Common myeloid progenitor, CD34-positive (primary cell): Measurements from ENCODE around the gene NAP1L5.

ENCODE experiments used
- CTCF ChIA-PET: fragments of 350-600 bp; sonication (Branson Sonifier 250); formaldehyde crosslinking; loops from one replicate; lab custom pipeline; 2021; ENCODE audit warnings: antibody characterized with exemption; lab: Charles Lee
- POLR2A ChIA-PET: fragments of 350-600 bp; sonication (Branson Sonifier 250); formaldehyde crosslinking; loops from one replicate; lab custom pipeline; 2021; ENCODE audit warnings: antibody characterized with exemption; lab: Charles Lee
- DNase-seq, 3 donors: peaks; one replicate each; pipeline versions ENCODE4 v3.0.0 to v3.0.0-alpha.2; 2013
- H3K27ac ChIP-seq, 2 experiments: 1 replicate in 1 of 2; 2 replicates in 1 of 2; pipeline ENCODE4 v1.7.0; 2013; ENCODE audit warnings: inconsistent platforms in 2 of 2, low read length in 2 of 2, mild to moderate bottlenecking in 2 of 2, low read depth in 1 of 2, moderate library complexity in 1 of 2; ENCODE audit not compliant: severe bottlenecking in 2 of 2, insufficient read depth in 1 of 2, poor library complexity in 1 of 2
- H3K27me3 ChIP-seq, 5 experiments: replicated peaks in 2 of 5; 1 replicate in 3 of 5; 2 replicates in 2 of 5; pipeline versions ENCODE4 v1.6.1 to v1.7.0; 2013; ENCODE audit warnings: low read length in 4 of 5, mild to moderate bottlenecking in 2 of 5, moderate library complexity in 2 of 5, inconsistent platforms in 1 of 5; ENCODE audit not compliant: insufficient read depth in 5 of 5, control insufficient read depth in 4 of 5
- H3K36me3 ChIP-seq, 4 experiments: 1 replicate in 2 of 4; 2 replicates in 2 of 4; pipeline versions ENCODE4 v1.6.1 to v1.7.0; 2013; ENCODE audit warnings: low read length in 3 of 4, control low read depth in 1 of 4, mild to moderate bottlenecking in 1 of 4; ENCODE audit not compliant: control insufficient read depth in 4 of 4, insufficient read depth in 4 of 4
- H3K4me1 ChIP-seq, 4 experiments: 1 replicate in 3 of 4; 2 replicates in 1 of 4; pipeline versions ENCODE4 v1.6.1 to v1.7.1; 2013; ENCODE audit warnings: low read length in 3 of 4, mild to moderate bottlenecking in 3 of 4, control low read depth in 1 of 4, inconsistent platforms in 1 of 4, moderate library complexity in 1 of 4; ENCODE audit not compliant: control insufficient read depth in 4 of 4, insufficient read depth in 4 of 4; ENCODE audit errors: control extremely low read depth in 1 of 4
- H3K4me3 ChIP-seq, 7 experiments: 1 replicate in 4 of 7; 2 replicates in 3 of 7; pipeline versions ENCODE4 v1.5.1 to v1.7.0; 2013; ENCODE audit warnings: mild to moderate bottlenecking in 7 of 7, low read length in 6 of 7, moderate library complexity in 6 of 7, inconsistent platforms in 2 of 7, low read depth in 2 of 7, control low read depth in 1 of 7; ENCODE audit not compliant: insufficient read depth in 4 of 7, control insufficient read depth in 1 of 7; ENCODE audit errors: extremely low read depth in 1 of 7
- H3K9me3 ChIP-seq, 5 experiments: 1 replicate in 4 of 5; 2 replicates in 1 of 5; pipeline versions ENCODE4 v1.6.1 to v1.7.1; 2013; ENCODE audit warnings: low read length in 4 of 5, mild to moderate bottlenecking in 2 of 5, inconsistent platforms in 1 of 5, low read depth in 1 of 5, moderate library complexity in 1 of 5; ENCODE audit not compliant: control insufficient read depth in 4 of 5, insufficient read depth in 2 of 5; ENCODE audit errors: control extremely low read depth in 1 of 5
- WGBS: methylation state at CpG from one replicate; pipeline ENCODE4 v1.1.5; 2013; ENCODE audit not compliant: insufficient coverage; 5-methylcytosine and 5-hydroxymethylcytosine counted together

The NAP1L5 gene

DNA sequence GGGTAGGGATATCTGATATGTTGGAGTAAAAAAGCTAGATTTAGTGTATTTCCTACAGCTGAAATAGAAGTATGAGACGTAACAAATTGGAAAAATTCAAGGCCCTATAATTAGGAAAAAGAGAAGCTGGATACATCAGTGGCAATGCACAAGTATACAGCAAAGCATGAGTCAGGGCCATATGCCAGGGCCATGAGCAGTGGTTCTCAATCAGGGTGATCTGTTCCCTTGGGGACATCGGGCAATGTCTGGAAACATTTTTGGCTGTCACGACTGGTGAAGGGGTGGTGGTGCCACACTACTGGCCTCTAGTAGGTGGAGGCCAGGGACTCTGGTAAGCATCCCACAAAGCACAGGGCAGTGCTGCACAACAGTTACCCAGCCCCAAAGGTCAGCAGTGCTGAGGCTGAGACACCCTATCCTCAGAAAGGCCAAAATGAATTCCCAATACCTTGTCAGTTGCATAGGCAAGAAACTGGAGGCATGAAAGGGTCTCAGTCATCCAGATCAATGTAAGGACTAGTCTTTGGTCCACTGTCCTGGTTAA, 36.8 kb upstream of the NAP1L5 start:
- no peak for DNase-seq
- ChIA-PET CTCF (interaction anchor here (1.0 kb wide), 1 partner anchor 12 kb away, joined by 3 read pairs; no protein-coding TSS in a partner anchor), POLR2A (no interaction called here)
- H3K27ac ChIP-seq: no peak overlapping the region
- H3K4me1 ChIP-seq: peaks cover 3 to 44% (median 22%) of the 10 kb centered on the region in 4 experiments
- peaks cover 3 to 21% (median 9%) of the 10 kb centered on the region in 4 experiments for H3K36me3 ChIP-seq
- H3K27me3 ChIP-seq: no peaks in the 10 kb centered on the region
- 69% methylated on average over 3 of the region's 3 CpGs for WGBS
- H3K4me3 ChIP-seq: no peak overlapping the region
- H3K9me3 ChIP-seq: no peaks in the 10 kb centered on the region

DNA sequence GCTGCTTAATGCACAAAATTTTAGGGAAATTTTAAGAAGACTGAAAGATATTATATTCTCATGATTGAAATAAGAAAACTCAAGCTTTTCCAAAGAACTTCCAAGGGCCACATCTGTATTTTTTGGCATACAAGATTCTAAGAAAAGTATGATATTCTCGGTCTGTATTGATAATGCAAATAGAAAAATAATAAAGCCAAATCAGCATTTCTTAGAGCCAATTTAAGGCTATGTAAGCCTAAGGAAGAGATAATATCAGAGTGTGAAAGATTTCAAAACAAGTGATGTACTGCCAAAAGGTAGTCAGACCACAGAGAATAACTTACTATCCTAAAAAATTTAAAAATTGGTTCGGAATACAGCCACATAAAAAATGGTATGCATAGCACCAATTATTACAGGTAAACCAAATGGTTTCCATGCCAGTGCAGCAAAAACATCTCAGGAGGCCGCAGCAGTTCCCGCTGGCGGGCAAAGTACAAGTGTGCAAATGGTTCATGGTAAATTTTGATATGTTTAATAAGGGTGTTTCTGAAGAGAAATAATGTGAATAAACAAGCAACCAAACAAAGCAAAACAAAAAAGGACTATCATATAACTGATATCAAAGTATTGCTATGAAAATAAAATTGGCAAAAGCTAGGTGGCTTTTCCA, 35.2 kb upstream of the NAP1L5 start:
- ChIA-PET CTCF (interaction anchor here (0.6 to 1.7 kb wide), 3 partner anchors 10 to 593 kb away, joined by 3 to 6 read pairs (median 4); no protein-coding TSS in a partner anchor), POLR2A (interaction anchor here (0.7 kb wide), 1 partner anchor 12 kb away, joined by 6 read pairs; no protein-coding TSS in a partner anchor)
- H3K9me3 ChIP-seq: no peaks in the 10 kb centered on the region
- H3K27ac ChIP-seq: no peak overlapping the region
- no peaks in the 10 kb centered on the region for H3K27me3 ChIP-seq
- H3K4me1 ChIP-seq: peaks cover under 1 to 42% (median 15%) of the 10 kb centered on the region in 4 experiments
- no CpG with 5 or more reads among the region's 5 CpGs for WGBS
- no peak overlapping the region for H3K4me3 ChIP-seq
- H3K36me3 ChIP-seq: peaks cover 8 to 23% (median 13%) of the 10 kb centered on the region in 4 experiments
- no peak for DNase-seq

DNA sequence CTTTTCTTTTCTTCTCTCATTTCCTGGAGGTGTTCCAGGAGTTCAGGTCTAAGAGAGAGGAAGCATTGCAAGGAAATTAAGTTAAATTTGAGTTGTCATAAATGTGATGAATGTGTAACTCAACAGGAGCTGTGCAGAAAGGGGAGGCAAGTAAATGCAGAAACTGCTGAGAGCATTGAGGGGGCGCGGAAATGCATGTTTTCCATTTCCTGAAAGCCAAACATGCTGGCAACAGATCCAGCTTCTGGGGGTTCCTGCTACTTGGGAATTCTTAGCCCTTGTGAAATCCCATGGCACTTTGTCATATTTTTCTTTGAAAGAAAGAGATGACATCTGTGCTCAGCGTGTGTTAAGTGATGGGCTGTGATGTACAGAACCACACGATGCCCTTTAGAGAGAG, 33.8 kb upstream of the NAP1L5 start:
- peaks cover 12 to 35% (median 22%) of the 10 kb centered on the region in 4 experiments for H3K36me3 ChIP-seq
- H3K9me3 ChIP-seq: no peaks in the 10 kb centered on the region
- peaks cover 0 to 33% (median 6%) of the 10 kb centered on the region in 4 experiments for H3K4me1 ChIP-seq
- WGBS: 10% methylated on average over 2 of the region's 4 CpGs
- DNase-seq: peak in 2 of 3 donors; percentile 43 to 55
- H3K27me3 ChIP-seq: no peaks in the 10 kb centered on the region
- H3K4me3 ChIP-seq: no peak overlapping the region
- CTCF ChIA-PET: interaction anchor here (1.6 to 2.4 kb wide), 4 partner anchors 9 to 60 kb away, joined by 3 to 7 read pairs (median 4); no protein-coding TSS in a partner anchor
- H3K27ac ChIP-seq: no peak overlapping the region
- POLR2A ChIA-PET: interaction anchor here (0.6 kb wide), 1 partner anchor 92 kb away, joined by 3 read pairs; no protein-coding TSS in a partner anchor

DNA sequence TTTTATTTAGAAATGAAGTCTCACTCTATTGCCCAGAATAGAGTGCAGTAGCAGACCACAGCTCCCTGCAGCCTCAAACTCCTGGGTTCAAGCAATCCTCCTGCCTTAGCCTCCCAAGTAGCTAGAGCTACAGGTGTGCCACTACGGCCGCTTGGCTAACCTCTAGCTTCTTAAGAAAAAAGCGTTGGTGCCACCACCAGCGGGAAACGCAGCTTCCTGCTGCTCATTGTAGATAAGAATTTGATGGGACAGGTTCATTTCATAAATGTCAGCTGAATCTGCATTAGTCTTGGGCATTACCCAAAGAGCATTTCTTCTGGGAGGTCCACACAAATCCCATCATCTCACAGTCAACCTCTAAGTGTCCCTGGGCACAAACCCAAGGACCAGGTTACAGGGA, 33.2 kb upstream of the NAP1L5 start:
- ChIA-PET CTCF (interaction anchor here (1.6 to 2.4 kb wide), 3 partner anchors 11 to 61 kb away, joined by 3 to 7 read pairs (median 4); no protein-coding TSS in a partner anchor), POLR2A (interaction anchor here (0.6 kb wide), 1 partner anchor 93 kb away, joined by 3 read pairs; no protein-coding TSS in a partner anchor)
- H3K27ac ChIP-seq: no peak overlapping the region
- H3K4me1 ChIP-seq: peaks cover 0 to 31% (median 6%) of the 10 kb centered on the region in 4 experiments
- no peak overlapping the region for H3K4me3 ChIP-seq
- peak; percentile 73 to 94 (median 92) for DNase-seq
- WGBS: 11% methylated on average over 5 of the region's 5 CpGs
- no peaks in the 10 kb centered on the region for H3K9me3 ChIP-seq
- H3K36me3 ChIP-seq: peaks cover 12 to 35% (median 23%) of the 10 kb centered on the region in 4 experiments
- no peaks in the 10 kb centered on the region for H3K27me3 ChIP-seq

DNA sequence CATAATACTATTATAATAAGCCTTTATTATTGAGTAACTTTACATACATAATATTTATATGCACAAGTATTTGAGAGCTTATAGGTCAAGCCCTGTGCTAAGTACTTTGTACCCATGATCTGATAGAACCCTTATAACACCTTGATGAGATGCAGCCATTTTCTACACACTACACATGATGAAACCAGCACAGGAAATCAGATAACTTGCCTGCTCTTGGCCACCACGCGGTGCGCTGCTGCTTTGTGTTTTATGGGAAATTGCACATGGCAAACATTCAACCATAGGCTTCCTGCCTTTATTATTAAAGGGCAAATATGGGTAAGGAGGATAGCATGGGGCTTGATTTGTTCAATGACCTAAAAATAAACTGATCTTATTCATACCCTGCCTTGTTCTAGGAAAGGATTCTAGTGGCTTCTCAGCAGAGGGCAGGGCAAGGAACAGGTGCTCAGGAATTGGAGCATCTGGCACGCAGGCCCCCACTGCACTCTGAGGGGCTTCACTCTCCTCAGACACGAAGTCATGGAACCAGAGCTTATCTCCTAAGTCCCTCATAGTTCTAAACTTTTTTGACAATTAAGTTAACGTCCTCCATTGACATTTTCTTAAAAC, 31.6 kb upstream of the NAP1L5 start:
- H3K4me1 ChIP-seq: peaks cover 0 to 28% (median 6%) of the 10 kb centered on the region in 4 experiments
- POLR2A ChIA-PET: interaction anchor here (0.9 kb wide), 1 partner anchor 8 kb away, joined by 3 read pairs; no protein-coding TSS in a partner anchor
- no peaks in the 10 kb centered on the region for H3K9me3 ChIP-seq
- no peak overlapping the region for H3K27ac ChIP-seq
- no peak overlapping the region for H3K4me3 ChIP-seq
- H3K27me3 ChIP-seq: no peaks in the 10 kb centered on the region
- peaks cover 7 to 38% (median 26%) of the 10 kb centered on the region in 4 experiments for H3K36me3 ChIP-seq
- CTCF ChIA-PET: interaction anchor here (0.6 to 2.4 kb wide), 2 partner anchors 28 to 62 kb away, joined by 3 to 7 read pairs; no protein-coding TSS in a partner anchor
- 85% methylated on average over 2 of the region's 6 CpGs for WGBS
- DNase-seq: peak in 2 of 3 donors; percentile 47 to 64

DNA sequence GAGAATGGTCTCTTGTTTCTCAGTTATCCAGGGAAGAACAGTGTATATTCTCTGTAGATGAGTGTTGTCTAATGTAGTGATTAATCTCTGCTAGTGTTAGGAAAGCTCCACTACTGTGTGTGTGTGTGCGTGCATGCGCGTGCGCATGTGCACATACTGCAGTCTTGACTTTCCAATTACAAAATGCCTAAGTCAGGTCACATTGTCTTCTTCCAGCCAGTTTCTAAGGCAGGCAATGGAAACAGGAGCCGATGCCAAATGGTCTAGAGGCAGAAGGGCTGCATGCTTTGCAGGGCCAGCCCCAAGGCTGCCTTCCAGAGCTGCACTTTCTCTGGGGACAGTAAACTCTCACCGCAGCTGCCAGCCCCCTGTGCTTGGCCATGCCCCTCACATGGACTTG, 30.5 kb upstream of the NAP1L5 start:
- no peaks in the 10 kb centered on the region for H3K9me3 ChIP-seq
- ChIA-PET CTCF (interaction anchor here (0.6 to 1.5 kb wide), 2 partner anchors 8 to 27 kb away, joined by 3 to 5 read pairs; no protein-coding TSS in a partner anchor), POLR2A (interaction anchor here (0.9 kb wide), 1 partner anchor 9 kb away, joined by 3 read pairs; no protein-coding TSS in a partner anchor)
- peaks cover 0 to 28% (median 6%) of the 10 kb centered on the region in 4 experiments for H3K4me1 ChIP-seq
- 100% methylated on average over 6 of the region's 6 CpGs for WGBS
- H3K27me3 ChIP-seq: no peaks in the 10 kb centered on the region
- no peak overlapping the region for H3K4me3 ChIP-seq
- peak in 1 of 3 donors; percentile 14 for DNase-seq
- H3K27ac ChIP-seq: no peak overlapping the region
- H3K36me3 ChIP-seq: peaks cover 8 to 42% (median 28%) of the 10 kb centered on the region in 4 experiments
